Keratinocyte (primary cell): ENCODE data around the gene ADAMTS7. TPM values are rescaled to one million over a fixed set of nuclear protein-coding genes. Genes with fewer than 3 reads are reported as not detected.
A peak's percentile ranks its signal among the peaks of the same experiment; 100 is the strongest.
"Not testable (repeated sequence)": the region's sequence is repeated elsewhere in the genome, so short reads cannot be mapped to it uniquely, and the experiment has no call there.

ENCODE experiments used
- DNase-seq: peaks from one replicate; pipeline ENCODE4 v3.0.0-alpha.2; 2011; ENCODE audit warnings: low read depth, missing footprints, low spot score
- FAIRE-seq: peaks from 2 replicates; lab custom pipeline; 2011; peaks lifted over from hg19 to GRCh38; lab: Jason Lieb, UNC
- H2AFZ ChIP-seq: 2 replicates; pipeline ENCODE4 v1.6.0; 2012; ENCODE audit warnings: low read length, control low read depth, inconsistent platforms; ENCODE audit not compliant: control insufficient read depth
- H3K27ac ChIP-seq: 2 replicates; pipeline ENCODE4 v1.5.1; 2011; ENCODE audit warnings: low read length; ENCODE audit not compliant: control insufficient read depth, insufficient read depth
- H3K27me3 ChIP-seq: 3 replicates; pipeline ENCODE4 v1.6.0; 2011; ENCODE audit warnings: low read length; ENCODE audit not compliant: control insufficient read depth, insufficient read depth; ENCODE audit errors: extremely low read depth
- H3K36me3 ChIP-seq, 2 experiments: 2 replicates in 1 of 2; 3 replicates in 1 of 2; pipeline ENCODE4 v1.5.1; 2011; ENCODE audit warnings: low read length in 2 of 2, mild to moderate bottlenecking in 1 of 2; ENCODE audit not compliant: control insufficient read depth in 2 of 2, insufficient read depth in 2 of 2; ENCODE audit errors: extremely low read depth in 1 of 2
- H3K4me1 ChIP-seq: 3 replicates; pipeline ENCODE4 v1.5.1; 2011; ENCODE audit warnings: low read length; ENCODE audit not compliant: control insufficient read depth, insufficient read depth; ENCODE audit errors: extremely low read depth
- H3K4me2 ChIP-seq: 3 replicates; pipeline ENCODE4 v1.6.0; 2011; ENCODE audit warnings: low read depth, low read length; ENCODE audit not compliant: control insufficient read depth, insufficient read depth; ENCODE audit errors: extremely low read depth
- H3K4me3 ChIP-seq, 3 experiments: fragments of 200-600 bp in 1 of 3; sonication (generic) in 1 of 3; 2 replicates in 2 of 3; 3 replicates in 1 of 3; pipeline ENCODE4 v1.5.1; 2011 to 2016; ENCODE audit warnings: low read length in 3 of 3, mild to moderate bottlenecking in 3 of 3, control low read depth in 2 of 3, inconsistent platforms in 1 of 3, low read depth in 1 of 3, mixed read lengths in 1 of 3, mixed run types in 1 of 3, moderate library complexity in 1 of 3; ENCODE audit not compliant: control insufficient read depth in 2 of 3, insufficient read depth in 2 of 3; ENCODE audit errors: extremely low read depth in 1 of 3
- H3K79me2 ChIP-seq: 2 replicates; pipeline ENCODE4 v1.6.0; 2012; ENCODE audit warnings: low read length; ENCODE audit not compliant: control insufficient read depth, insufficient read depth
- H3K9ac ChIP-seq: 3 replicates; pipeline ENCODE4 v1.6.0; 2011; ENCODE audit warnings: low read length; ENCODE audit not compliant: control insufficient read depth, insufficient read depth; ENCODE audit errors: extremely low read depth
- H3K9me1 ChIP-seq: 3 replicates; pipeline ENCODE4 v1.6.0; 2011; ENCODE audit warnings: low read length; ENCODE audit not compliant: control insufficient read depth, insufficient read depth; ENCODE audit errors: extremely low read depth
- H3K9me3 ChIP-seq: 2 replicates; pipeline ENCODE4 v1.5.1; 2012; ENCODE audit warnings: low read depth, low read length; ENCODE audit not compliant: control insufficient read depth
- H4K20me1 ChIP-seq: 3 replicates; pipeline ENCODE4 v1.6.0; 2011; ENCODE audit warnings: low read length; ENCODE audit not compliant: control insufficient read depth, insufficient read depth; ENCODE audit errors: extremely low read depth
- EZH2 ChIP-seq: IDR thresholded peaks from one replicate; pipeline ENCODE4 v1.6.1; 2012; ENCODE audit warnings: inconsistent platforms, mild to moderate bottlenecking, low read length, moderate library complexity
- dilution Hi-C: fragments of 300-500 bp; cut with MboI; formaldehyde crosslinking; loops from one replicate; pipeline ENCODE4 v1.7.0; 2020; ENCODE audit warnings: low sequenced_read_pairs; ENCODE audit not compliant: extremely low pct_ligation_motif_present
- polyA plus RNA-seq, 5 experiments: library from polyadenylated mRNA; depleted of rRNA in 3 of 5; stranded (reverse) in 3 of 5; stranded (forward) in 1 of 5; unstranded in 1 of 5; fragments of >200 nt; gene quantifications; 1 replicate in 1 of 5; 2 replicates in 3 of 5; 3 replicates in 1 of 5; pipeline versions ENCODE4 v1.2.1 to v1.2.3, GENCODE V29; 2011 to 2012; ENCODE audit warnings: missing spikeins in 2 of 5, low read depth in 1 of 5, low replicate concordance in 1 of 5
- TF ChIP-seq, protein P1 (sequence below), 3 experiments: IDR thresholded peaks in 1 of 3; conservative IDR thresholded peaks in 1 of 3; optimal IDR thresholded peaks in 1 of 3; 2 replicates in 2 of 3; 3 replicates in 1 of 3; pipeline versions ENCODE3 to v1.5.1; 2011; ENCODE audit warnings: low read length in 3 of 3, mild to moderate bottlenecking in 3 of 3, moderate library complexity in 2 of 3, control low read depth in 1 of 3, inconsistent platforms in 1 of 3; ENCODE audit not compliant: insufficient read depth in 2 of 3; ENCODE audit errors: extremely low read depth in 1 of 3

ADAMTS7 gene
- polyA plus RNA-seq, 1 donor (not counting 4 experiments of a cell fraction or from before 2014, with no cell fraction given) = 0.13 TPM

DNA sequence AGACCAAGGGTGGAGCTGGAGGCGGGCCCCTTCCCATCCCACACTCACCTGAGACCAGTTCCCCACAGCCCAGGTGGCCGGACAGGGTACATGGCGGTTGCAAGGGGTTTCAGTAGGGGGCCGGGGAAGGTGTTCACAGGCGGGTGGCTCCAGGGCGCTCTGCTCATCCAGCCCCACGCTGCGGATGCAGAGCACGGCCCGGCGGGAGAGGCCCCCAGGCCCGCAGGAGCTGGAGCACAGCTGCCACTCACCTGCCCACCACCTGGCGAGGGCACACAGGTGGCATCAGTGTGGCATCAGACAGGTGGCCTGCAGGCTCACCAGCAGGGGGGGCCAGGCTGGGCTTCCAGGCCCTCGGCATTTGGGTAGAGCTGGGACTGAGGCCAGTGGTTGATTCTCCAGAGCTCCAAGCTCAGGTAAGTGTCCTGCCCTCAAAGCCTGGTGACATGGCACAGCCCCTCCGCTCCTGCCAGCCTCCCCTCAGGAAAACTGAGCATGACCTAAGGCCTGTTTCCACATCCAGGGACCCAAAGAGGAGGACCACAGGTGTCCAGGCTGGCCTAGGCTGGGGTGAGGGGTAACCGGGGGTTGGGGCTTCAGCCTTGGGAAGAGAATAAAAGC lies 43.8 kb downstream of the ADAMTS7 start:
- no peaks in the 10 kb centered on the region for H3K9me3 ChIP-seq
- no peaks in the 10 kb centered on the region for H4K20me1 ChIP-seq
- no peak overlapping the region for H3K9ac ChIP-seq
- H3K4me3 ChIP-seq = no peak overlapping the region
- H3K4me1 ChIP-seq = peaks cover 6% of the 10 kb centered on the region
- no peaks in the 10 kb centered on the region for H3K79me2 ChIP-seq
- dilution Hi-C loops = no loop called here
- no peak overlapping the region for H3K27ac ChIP-seq
- no peak overlapping the region for H2AFZ ChIP-seq
- TF ChIP-seq, protein P1, sequence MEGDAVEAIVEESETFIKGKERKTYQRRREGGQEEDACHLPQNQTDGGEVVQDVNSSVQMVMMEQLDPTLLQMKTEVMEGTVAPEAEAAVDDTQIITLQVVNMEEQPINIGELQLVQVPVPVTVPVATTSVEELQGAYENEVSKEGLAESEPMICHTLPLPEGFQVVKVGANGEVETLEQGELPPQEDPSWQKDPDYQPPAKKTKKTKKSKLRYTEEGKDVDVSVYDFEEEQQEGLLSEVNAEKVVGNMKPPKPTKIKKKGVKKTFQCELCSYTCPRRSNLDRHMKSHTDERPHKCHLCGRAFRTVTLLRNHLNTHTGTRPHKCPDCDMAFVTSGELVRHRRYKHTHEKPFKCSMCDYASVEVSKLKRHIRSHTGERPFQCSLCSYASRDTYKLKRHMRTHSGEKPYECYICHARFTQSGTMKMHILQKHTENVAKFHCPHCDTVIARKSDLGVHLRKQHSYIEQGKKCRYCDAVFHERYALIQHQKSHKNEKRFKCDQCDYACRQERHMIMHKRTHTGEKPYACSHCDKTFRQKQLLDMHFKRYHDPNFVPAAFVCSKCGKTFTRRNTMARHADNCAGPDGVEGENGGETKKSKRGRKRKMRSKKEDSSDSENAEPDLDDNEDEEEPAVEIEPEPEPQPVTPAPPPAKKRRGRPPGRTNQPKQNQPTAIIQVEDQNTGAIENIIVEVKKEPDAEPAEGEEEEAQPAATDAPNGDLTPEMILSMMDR (optimal IDR thresholded peaks at IDR 0.05 in 1 of 3, IDR thresholded peaks at IDR 0.05 in 1 of 3, conservative IDR thresholded peaks at IDR 0.05 in 1 of 3; ENCODE audit: extremely low read depth in 1 of 3, insufficient read depth in 2 of 3, low read length in 3 of 3) = peak in 2 of 3 experiments; percentile 17 to 26
- no peak for TF ChIP-seq EZH2
- no peaks in the 10 kb centered on the region for H3K36me3 ChIP-seq
- FAIRE-seq = no peak
- no peak overlapping the region for H3K4me2 ChIP-seq
- no peaks in the 10 kb centered on the region for H3K27me3 ChIP-seq
- no peak for DNase-seq
- H3K9me1 ChIP-seq = no peaks in the 10 kb centered on the region

DNA sequence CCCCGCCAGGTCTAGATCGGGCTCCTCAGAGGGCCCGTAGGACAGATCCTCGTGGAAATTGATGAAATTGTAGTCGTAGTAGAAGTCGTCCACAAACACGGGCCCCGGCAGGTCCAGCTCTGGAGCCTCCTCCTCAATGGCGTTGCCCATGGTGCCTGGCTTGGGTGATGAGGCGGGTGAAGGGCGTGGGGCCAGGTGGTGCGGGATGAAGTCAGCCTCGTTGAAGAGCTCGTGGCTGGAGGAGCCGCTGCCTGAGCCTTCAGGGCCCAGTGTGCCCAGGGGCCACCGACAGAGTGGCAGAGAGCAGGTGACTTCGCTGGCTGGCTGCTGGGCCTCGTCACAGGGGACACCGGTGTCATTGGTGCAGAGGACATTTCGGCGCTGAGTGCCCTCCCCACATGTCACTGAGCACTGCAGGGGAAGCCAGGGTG lies 44.6 kb downstream of the ADAMTS7 start:
- H3K27ac ChIP-seq, H3K4me3 ChIP-seq, dilution Hi-C loops, FAIRE-seq, H3K9me1 ChIP-seq, H3K9ac ChIP-seq, H3K4me2 ChIP-seq, H4K20me1 ChIP-seq, DNase-seq, H3K79me2 ChIP-seq, H3K36me3 ChIP-seq, H3K4me1 ChIP-seq, H3K27me3 ChIP-seq, H2AFZ ChIP-seq, H3K9me3 ChIP-seq: not testable (repeated sequence)

GRCh38 chr15:78766041-78766440 lies 45.2 kb downstream of the ADAMTS7 start:
- Histone ChIP-seq H3K79me2 (no peaks in the 10 kb centered on the region), H3K9ac (no peak overlapping the region), H3K27ac (no peak overlapping the region), H3K4me3 (no peak overlapping the region), H3K9me1 (no peaks in the 10 kb centered on the region), H3K9me3 (no peaks in the 10 kb centered on the region), H4K20me1 (no peaks in the 10 kb centered on the region), H3K36me3 (no peaks in the 10 kb centered on the region), H3K27me3 (no peaks in the 10 kb centered on the region), H3K4me2 (no peak overlapping the region), H3K4me1 (peaks cover 6% of the 10 kb centered on the region), H2AFZ (no peak overlapping the region)
- dilution Hi-C loops = no loop called here
- DNase-seq (no peak), FAIRE-seq (no peak)
- no peak for TF ChIP-seq EZH2
- TF ChIP-seq, protein P1 (optimal IDR thresholded peaks at IDR 0.05 in 1 of 3, IDR thresholded peaks at IDR 0.05 in 1 of 3, conservative IDR thresholded peaks at IDR 0.05 in 1 of 3; ENCODE audit: extremely low read depth in 1 of 3, insufficient read depth in 2 of 3, low read length in 3 of 3) = no peak
